ENCODE data around the gene ADAMTSL1.

Gene ADAMTSL1

DNA sequence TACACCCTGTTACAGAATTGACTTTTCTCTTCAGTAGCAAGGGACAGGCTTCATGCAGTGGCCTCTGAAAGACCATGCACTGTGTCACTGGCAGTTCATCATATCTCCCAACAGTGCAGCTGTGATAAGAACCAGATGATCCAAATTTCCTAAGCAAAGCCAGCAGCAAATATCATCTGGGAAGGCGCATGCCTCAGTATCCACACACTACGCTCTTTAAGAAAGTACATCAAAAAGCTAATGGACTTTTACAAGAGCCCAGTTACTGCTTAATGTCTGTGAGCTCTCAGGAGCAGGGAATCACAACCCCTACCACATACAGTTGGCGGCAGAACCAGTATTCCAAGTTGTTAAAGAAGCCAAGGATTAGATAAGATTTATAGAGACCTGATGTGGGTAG lies 25.1 kb downstream of the ADAMTSL1 start:
- no peak for DNase-seq (ENCODE audit: low read depth)

DNA sequence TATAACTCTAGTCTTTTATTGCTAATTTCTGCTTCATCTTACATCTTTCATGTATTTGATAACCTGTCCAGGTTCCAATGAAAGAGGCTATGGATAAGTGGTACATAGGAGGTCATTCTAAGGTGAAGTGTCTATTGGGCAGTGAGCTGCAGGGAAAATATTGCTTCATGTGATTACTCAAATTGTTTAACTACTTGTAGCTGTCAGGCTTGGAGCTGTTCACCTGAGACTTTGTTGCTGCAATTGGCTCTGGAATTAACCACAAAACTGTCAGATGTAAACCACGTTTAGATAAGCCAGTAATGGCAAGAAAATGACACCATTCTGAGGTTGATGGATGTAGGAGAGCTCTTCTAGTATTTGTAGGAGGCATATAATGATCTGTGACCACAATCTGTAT lies 26.0 kb downstream of the ADAMTSL1 start:
- DNase-seq (ENCODE audit: low read depth), result no peak

DNA sequence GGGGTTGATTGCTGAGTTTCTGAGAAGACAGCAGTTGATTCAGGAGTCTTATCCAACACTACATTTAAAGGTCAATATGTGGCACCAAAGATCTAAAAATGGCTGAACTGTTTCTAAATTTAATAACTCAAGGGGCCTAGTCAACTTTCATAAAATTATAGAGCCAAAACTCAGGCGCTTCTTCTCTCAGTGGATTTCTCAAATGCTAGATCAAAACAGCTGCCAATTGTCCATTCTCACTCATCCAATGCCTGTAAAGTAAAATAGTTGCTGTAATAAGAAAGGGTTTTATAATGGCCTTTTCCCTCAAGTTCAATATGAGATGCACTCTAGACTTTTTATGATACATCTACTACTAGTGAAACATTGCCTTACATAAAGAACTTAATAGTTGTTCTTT lies 26.5 kb downstream of the ADAMTSL1 start:
- no peak for DNase-seq (ENCODE audit: low read depth)

DNA sequence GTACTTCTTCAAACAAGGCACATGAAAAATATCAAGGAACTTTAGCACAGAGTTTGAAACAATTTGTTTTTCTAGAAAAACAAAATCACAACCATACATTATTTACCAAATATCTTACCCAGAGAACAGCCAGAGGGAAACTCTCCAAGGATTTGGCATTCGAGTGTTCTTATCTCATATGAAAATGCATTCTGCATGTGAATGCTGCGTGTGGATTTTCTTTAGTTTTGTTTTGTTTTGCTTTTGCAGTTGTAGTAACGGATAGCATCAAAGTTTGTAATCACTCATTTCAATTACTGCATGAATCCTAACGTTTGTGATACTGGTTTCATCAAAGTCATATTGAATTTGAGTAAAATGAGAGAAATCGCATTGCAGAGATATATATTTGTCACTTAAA lies 28.0 kb downstream of the ADAMTSL1 start:
- DNase-seq (ENCODE audit: low read depth), result no peak

DNA sequence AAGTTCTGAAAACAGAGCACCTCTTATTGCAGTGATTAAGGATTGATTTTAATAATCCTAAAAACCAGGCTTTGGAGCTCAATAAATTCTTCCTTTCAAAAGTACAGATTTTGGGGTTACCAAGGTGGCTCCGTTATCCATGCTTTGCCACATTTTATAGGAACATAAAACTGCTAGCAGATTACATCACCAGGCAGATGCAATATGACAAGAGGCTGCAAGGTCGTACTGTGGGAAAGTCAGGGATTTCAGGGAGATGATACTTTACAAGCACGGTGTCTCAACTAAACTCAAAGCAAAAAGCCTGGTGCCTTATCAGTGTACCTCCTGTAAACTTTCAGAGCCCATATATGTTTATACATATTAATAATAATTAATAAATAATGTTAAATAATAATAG lies 28.6 kb downstream of the ADAMTSL1 start:
- DNase-seq (ENCODE audit: low read depth), result no peak

DNA sequence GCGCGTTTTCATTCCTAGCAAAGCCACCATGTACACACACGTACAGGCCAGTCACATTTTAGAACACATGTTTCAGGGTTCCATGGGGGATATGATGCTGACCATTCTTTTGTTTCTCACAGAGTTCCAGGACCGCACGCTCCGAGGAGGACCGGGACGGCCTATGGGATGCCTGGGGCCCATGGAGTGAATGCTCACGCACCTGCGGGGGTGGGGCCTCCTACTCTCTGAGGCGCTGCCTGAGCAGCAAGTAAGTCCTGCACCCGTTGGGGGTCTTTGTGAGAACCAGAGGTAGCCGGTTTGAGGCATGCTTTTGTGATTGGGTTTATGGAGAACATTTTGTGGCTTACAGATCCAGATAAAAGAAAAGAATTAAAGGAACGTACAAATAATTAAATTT lies 30.8 kb downstream of the ADAMTSL1 start:
- DNase-seq (ENCODE audit: low read depth), result no peak

DNA sequence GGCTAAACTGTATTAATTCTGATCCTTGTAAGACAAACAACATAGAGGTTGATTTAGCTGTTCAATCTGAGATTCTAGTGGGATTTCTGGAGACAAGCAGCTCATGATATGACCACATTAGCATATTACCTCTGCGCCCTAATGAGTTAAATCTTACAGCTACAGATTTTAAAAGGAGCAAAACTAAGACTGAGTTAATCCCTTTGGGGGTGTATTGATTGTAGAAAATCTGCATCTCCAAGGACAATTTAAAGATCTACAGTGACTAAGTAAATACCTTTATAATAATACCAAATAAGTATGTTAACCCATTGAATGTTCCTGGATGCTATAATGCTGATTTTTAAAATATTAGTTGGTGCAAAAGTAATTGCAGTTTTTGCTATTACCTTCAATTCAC lies 33.2 kb downstream of the ADAMTSL1 start:
- DNase-seq (ENCODE audit: low read depth), result no peak

DNA sequence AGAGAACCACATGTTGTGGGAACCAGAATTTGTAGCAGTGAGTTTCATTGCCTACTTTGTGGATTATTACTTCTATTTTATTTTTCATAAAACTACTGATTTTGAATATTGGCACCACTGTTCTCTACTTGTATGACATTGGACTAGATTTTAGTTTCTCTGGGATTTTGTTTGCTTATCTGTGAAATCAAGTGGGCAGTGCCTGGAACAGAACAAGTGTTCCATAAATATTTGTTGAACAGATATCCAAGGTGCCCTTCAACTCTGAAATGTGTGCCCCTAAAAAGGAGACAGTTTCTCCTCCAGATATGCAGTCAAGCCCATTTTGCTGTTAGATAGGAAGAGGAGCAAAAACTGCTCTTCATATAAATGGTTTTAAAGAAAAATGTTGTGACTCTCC lies 42.6 kb downstream of the ADAMTSL1 start:
- no peak for DNase-seq (ENCODE audit: low read depth)

DNA sequence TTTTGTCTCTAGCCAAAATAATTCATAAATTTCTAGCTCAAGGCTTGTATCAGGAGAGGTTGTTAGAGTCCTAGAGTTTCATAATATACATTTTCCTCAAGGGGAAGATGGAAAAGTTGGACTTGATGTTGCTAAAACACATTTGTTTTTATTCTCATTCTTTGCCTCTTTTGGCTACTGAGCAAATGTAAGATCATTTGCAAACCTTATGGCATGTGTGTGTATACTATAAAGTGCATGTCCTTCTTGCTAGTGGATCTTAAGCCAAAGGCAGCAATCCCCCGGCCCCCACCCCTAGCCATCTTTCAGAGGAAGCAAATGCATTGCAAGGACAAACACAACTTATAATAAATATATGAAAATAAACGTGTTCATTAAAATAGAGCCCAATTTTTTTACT lies 43.0 kb downstream of the ADAMTSL1 start:
- DNase-seq (ENCODE audit: low read depth), result no peak

DNA sequence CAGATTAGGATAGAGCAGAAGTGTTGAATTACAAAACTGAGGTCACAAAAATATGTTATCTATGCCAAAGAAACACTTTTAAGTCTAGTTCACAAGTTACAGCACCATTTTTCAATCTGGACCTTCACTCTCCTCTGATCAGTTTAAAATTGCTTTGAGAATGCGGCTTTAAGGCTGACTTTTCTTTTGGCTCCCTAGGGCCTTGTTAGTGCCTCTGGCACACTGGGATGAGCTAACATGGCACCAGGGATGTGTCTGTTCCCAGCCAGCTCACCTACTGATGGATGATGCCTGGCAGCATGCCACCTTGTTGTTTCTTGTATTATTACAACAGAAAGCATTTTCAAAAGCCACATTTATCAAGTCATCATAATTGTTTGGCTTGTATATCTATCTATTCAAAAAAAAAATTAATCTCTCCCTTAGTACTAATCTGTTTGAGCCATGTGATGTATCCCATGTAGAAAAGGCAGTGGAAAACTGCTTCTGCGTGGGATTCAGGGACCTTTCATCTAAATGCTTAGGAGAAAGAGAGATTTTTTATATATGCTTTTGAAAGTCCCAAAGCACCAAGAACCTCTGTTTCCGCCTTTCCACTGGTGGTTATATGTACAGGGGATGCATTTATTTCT lies 46.6 kb downstream of the ADAMTSL1 start:
- no peak for DNase-seq (ENCODE audit: low read depth)

DNA sequence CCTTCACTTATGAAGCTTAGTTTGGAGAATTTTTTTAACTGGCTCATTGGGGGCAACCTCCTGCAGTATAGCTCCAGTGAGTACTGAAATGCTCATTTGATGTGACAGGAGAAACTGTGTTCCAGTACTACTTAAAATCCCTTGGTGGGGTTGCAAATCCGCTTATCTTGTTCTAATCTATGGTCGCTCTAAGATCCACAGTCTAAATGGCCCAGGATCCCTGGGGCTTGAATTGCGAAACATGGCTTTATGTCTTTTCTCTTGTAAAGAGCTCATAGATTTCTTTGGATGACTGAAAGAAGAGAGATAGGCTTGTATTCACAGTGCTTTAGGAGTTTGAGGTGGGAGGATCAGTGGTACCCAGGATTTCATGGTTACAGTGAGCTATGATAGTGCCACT lies 52.7 kb downstream of the ADAMTSL1 start:
- no peak for DNase-seq (ENCODE audit: low read depth)

DNA sequence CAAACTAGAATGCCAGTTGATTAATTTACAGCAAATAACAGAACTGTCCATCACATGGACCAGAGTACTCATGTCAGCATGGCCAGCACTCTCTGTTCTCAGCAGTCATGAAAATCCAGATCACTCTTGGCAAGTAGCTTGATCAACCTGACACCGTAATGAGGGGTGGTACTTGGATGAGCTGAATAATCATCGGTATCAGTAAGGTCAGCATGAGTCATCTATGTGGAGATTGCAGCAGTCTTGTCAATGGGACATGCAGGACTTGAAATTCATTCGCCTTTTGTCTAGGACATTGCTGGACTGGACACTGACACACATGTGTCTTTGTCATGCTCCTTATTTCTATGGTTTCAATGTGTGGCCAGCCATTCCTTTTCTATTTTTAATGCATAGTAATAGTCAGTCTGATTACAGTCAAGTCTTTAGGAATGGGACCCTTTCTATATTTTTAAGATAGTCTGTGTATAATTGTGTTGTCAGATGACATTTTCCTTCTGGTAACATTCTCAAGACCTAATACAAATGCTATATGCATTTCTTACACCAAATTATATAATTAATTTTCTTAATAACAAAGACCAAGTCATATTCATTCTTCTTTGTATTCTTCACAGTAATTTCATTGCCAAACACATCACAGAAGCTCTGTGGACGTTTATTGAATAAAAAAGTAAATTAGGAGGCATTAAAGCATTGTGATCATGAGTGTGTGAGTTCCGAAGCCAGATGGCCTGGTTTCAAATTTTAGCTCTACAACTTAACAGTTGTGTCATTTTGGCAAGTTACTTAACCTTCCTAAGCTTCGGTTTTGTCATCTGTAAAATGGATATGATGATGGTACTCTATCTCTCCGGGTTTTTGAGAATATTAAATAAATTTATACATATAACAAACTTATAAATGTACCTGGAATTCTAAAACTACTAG lies 57.4 kb downstream of the ADAMTSL1 start:
- DNase-seq (ENCODE audit: low read depth), result no peak

DNA sequence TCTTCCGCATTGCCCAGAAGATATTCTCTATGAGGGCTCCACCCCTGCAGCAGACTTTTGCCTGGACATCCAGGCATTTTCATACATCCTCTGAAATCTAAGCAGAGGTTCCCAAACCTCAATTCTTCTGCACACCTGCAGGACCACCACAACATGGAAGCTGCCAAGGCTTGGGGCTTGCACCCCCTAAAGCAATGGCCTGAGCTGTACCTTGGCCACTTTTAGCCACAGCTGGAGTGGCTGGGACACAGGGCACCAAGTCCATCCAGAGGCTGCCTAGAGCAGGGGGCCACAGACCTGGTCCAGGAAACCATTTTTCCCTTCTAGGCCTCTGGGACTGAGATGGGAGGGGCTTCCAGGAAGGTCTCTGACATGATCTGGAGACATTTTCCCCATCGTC lies 60.7 kb downstream of the ADAMTSL1 start:
- no peak for DNase-seq (ENCODE audit: low read depth)

DNA sequence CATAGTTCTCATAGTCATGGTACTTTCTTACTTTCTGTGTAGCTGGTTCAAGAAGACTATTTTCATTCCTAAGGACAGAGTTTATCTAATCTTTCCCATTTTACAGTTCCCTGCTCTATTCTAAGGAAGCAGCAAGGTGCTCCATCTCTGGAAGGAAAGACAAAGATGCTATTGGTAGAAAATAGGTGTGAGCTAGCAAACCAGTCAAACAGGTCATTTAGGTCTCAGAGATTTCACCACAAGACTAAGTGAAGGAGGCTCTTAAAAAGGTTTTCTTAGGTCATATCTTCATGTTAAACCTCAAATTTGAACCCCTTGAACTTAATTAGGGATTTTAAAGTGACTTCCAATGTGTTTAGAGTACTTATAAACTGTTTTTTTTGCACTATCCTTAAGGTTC lies 62.6 kb downstream of the ADAMTSL1 start:
- DNase-seq (ENCODE audit: low read depth), result no peak

DNA sequence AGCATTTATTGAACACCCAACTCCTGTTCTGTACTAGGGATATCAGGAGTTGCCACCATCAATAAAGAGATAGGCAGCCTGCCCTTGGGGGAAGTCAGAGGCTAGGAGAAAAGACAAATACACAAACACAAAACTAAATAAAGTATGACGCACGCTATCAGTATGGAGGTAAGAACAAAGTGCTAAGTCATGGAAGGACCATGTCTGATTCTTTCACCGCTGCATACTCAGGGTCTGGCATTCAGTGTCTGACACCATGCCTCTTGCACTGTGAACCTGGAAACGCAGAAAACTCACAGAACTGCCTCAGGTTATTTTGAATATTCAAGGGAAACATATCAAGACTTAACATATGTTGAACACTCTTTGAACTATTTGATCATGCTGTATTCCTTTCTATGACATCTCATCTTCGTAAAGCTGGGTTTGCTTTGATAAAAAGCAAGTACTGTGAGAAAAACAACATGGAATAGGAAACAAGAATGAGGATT lies 65.3 kb downstream of the ADAMTSL1 start:
- no peak for DNase-seq (ENCODE audit: low read depth)

DNA sequence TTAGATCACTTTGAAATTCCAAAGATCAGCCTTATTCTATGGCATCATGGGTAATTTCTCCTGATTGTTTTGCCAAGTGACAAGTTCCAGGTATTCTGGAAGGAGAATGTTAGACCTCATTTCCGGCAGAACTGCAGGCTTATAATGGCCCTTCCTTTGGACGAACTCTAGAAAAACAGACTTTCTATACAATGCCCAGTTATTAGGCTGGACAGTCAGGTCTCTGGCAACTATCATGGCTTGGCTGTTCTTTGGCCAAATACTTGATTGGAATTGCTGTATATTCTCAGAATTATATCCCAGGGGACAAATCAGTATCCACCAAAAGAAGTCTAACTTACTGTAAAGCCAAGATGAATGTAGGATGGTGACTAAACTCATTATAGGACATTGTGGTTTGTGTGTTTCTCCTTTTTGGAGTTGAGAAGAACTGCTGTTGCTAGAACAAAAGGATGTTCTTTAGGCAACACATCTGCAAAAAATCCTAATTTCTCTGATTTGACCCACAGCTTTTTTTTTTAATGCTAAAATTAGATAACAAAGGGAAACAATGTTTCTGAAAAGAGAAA lies 69.0 kb downstream of the ADAMTSL1 start:
- DNase-seq (ENCODE audit: low read depth), result no peak

DNA sequence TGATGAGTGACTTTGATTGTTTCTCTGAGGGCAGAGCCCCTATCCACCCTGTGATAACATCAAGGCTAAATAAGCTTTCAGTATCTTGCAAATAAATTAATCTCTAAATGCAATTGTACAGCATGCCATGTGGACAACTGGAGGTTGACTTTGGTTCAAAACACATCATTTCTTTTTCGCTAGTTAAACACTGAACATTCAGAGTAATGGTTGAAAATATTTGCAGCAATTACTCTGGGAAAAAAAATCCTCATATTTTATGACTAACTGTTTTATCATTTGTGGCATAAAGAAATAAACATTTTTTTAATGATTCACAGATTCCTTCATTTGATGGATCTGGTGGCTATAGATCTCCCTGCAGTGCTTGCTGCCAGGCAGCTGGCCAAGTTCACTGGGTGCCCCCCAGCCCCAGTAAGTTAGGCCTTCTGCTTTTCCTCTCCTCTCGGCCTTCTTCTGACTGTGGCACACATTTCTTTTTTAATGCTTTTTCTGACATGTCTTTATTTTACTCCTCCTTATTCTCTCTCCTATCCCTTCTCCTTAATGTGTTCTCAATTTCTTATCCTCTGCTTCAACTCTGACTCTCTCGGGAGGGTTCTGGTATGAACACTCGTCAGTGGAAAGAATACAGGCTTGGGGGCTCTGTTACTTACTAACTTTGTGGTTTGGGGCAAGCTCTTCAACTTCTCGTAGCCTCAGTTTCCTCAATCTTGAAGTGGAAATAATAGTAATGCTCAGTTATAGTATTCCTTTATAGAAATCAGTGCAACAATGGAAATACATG lies 69.6 kb downstream of the ADAMTSL1 start:
- no peak for DNase-seq (ENCODE audit: low read depth)

DNA sequence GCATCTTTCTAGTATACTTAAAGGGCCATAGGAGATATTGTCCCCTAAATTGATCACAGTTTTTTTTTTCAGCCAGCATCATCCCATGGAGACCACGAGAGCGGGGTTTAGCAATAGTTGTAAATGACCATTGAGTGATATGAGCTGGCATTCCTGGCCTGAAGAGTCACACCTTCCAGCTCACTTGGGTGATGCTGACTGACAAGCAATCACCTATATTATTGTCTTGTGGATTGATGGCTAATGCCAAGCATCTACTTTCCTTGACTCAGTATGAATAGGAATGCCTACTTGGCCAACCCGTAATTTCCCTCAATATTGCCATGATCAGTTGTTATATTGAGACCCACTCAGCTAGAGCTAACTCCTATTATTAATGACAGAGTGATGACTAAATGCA lies 70.5 kb downstream of the ADAMTSL1 start:
- DNase-seq (ENCODE audit: low read depth), result no peak

DNA sequence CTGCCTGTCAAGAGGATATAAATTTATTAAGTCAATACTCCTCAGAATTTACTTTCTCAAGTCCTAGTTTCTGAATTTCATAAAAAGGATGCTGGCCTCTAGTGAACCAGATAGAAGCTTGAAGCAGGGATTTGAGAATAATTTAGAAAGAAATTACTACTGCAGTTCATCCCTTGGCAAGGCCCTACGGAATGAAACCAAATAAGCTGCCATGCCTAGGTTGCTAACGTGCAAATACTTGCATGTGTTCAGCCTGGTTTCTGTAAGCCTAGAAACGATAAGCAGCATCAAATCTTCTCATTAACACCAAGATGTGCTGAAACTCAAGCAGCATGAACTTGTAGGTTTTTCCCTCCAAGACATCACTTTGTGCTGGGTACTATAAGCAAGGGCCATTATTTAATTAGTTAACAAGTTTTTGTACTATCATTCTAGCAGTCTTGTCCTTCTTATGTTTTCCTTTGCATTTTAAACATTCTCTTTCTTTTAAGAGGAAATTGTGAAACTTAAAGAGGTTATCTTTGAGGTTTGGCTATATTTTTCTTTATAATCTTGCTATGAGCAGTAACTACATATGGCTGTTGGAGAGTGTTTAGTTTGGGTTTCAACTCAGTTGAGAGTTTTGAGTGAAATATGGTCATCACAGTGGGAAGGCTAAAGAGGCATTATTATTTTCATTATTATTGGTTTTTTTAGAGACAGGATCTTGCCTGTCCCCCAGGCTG lies 71.8 kb downstream of the ADAMTSL1 start:
- no peak for DNase-seq (ENCODE audit: low read depth)

DNA sequence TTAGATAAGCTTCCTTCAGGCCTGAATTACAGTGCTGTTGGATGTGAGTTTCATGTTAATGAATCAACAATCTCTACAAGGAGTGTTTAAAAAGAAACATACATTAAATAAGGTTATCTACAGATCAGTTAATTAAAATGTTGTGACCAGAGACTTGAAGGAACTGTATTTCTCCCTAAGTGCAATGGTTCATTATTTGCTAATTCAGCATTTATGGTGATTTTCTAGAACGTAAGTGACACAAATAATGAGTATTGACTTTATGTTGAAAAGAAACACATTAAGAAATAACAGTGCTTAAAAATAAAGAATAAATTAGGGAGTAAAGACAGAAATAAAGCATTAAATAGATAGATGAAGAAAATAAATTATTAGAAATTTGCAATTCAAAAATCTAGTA lies 74.5 kb downstream of the ADAMTSL1 start:
- no peak for DNase-seq (ENCODE audit: low read depth)

DNA sequence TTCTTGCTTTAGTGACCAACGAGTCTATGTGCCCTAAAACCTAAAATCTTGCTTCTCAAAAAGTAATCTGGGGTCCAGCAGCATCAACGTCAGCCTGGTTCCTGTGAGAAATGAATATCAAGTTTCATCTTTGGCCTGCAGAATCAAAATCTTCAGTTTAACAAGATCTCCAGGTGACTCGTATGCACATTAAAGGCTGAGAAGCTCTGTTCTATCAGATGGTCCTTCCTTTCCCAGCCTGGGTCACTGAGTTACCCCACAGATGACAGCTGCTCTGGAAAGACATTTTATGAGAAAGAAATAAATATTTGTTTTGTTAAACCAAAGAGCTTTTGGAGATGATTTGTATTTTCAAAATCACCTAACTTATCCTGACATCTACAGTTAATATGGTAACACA lies 75.8 kb downstream of the ADAMTSL1 start:
- DNase-seq (ENCODE audit: low read depth), result no peak

DNA sequence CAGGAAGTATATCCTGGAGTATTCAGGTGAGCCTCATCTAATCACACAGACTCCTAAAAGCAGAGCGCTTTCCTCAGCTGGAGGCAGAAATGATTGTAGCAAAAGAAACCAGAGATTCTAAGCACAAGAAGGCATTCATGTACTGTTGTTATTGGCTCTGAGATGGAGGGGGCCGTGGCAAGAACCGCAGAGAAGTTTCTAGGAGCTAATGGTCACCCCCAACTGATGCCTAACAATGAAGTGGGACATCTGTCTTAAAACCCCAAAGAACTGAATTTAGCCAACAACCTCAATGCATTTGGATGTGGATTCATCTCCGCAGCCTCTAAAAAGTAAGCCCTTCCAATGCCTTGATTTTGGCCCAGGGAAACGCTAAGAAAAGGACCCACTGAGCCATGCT lies 76.3 kb downstream of the ADAMTSL1 start:
- no peak for DNase-seq (ENCODE audit: low read depth)
